Measurements from ENCODE around the gene GNAS-AS1.

Gene GNAS-AS1

GRCh38 chr20:58886546-58886945, 35.8 kb upstream of the GNAS-AS1 start:
- TF ChIP-seq CTCF (conservative IDR thresholded peaks at IDR 0.05; ENCODE audit: control insufficient read depth, insufficient read depth, low read depth, low read length), result no peak
- H3K4me3 ChIP-seq (ENCODE audit: control insufficient read depth, low read depth, low read length), result no peak overlapping the region
- no peak for DNase-seq (ENCODE audit: low read depth)

DNA sequence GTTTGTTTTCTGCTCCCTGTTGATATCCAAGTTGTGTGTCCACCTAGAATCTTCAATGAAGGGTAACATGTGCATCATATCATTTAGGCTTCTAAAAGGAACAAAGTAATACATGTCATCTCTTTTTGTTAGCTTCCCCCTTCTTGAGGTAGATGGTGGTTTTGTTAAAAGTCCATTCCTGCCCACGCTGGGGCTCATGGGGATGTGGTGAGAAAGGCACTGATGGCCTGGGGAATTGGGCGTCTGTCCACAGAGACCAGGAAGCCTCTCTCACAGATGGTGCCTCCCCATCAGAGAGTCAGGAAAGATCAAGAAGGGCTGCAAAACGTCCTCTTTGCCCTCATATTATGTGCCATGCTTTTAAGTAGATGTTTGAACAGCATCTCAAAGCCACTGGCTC, 34.3 kb upstream of the GNAS-AS1 start:
- DNase-seq (ENCODE audit: low read depth), result no peak
- H3K4me3 ChIP-seq (ENCODE audit: control insufficient read depth, low read depth, low read length), result no peak overlapping the region
- no peak for TF ChIP-seq CTCF (conservative IDR thresholded peaks at IDR 0.05; ENCODE audit: control insufficient read depth, insufficient read depth, low read depth, low read length)

GRCh38 chr20:58883241-58883691, 32.6 kb upstream of the GNAS-AS1 start:
- no peak for TF ChIP-seq CTCF (conservative IDR thresholded peaks at IDR 0.05; ENCODE audit: control insufficient read depth, insufficient read depth, low read depth, low read length)
- H3K4me3 ChIP-seq (ENCODE audit: control insufficient read depth, low read depth, low read length), result no peak overlapping the region
- DNase-seq (ENCODE audit: low read depth), result no peak

GRCh38 chr20:58882704-58883089, 32.0 kb upstream of the GNAS-AS1 start:
- no peak for TF ChIP-seq CTCF (conservative IDR thresholded peaks at IDR 0.05; ENCODE audit: control insufficient read depth, insufficient read depth, low read depth, low read length)
- no peak overlapping the region for H3K4me3 ChIP-seq (ENCODE audit: control insufficient read depth, low read depth, low read length)
- DNase-seq (ENCODE audit: low read depth), result no peak

DNA sequence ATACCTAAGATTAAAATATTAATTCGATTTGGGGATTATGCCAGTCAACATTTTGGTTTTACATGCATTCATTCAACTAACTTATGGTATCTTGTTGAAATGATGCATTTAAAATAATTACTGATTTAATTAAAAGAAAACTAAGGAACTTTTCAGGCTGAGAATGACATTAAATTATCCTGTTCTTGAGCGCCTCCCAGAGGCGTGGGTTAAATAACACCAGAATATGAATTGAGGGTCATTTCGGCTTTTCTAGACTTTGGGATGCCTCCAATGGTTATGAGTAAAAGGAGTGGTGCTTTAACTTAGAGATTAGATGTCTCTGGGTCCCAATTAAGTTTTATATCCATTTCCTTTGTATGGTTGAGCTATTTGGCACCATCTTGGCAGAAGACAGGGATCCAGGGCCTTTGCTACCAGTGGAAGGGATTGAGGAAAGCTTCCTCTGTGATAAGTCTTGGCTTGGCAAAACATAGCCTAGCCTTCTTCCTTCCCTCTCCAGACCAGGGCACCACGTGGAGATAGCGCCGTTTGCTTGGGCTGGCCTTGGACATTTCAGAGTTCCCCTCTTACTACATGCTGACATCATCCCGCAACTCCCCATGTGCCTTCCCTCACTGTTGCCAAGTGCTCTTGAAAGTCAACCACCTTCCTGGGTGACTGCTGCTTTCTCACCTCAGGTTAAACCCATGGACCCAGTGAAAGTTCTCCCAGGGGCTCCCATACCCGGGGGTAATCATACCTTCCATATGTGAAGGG, 30.5 kb upstream of the GNAS-AS1 start:
- H3K4me3 ChIP-seq (ENCODE audit: control insufficient read depth, low read depth, low read length), result no peak overlapping the region
- TF ChIP-seq CTCF (conservative IDR thresholded peaks at IDR 0.05; ENCODE audit: control insufficient read depth, insufficient read depth, low read depth, low read length), result peak; percentile 21
- no peak for DNase-seq (ENCODE audit: low read depth)

DNA sequence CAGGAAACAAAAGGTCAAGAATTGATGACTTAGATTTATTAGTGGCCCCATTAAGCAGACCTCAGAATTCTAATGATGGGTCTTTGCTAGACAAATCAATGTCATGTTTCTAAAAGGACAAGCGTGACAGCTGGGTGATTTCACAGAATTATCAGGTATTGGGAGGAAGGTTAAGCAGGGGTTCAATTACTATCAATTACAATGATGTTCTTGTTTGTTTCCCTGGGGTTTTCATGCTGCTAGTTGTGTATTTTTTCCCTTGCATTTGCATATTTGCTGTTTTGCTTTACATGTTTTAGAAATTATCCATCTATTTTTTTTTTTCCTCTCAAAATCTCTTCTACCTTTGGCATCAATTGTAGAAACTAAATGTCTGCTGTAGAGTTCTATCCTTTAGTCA, 29.7 kb upstream of the GNAS-AS1 start:
- no peak overlapping the region for H3K4me3 ChIP-seq (ENCODE audit: control insufficient read depth, low read depth, low read length)
- no peak for DNase-seq (ENCODE audit: low read depth)
- no peak for TF ChIP-seq CTCF (conservative IDR thresholded peaks at IDR 0.05; ENCODE audit: control insufficient read depth, insufficient read depth, low read depth, low read length)

Measured in fibroblast of mammary gland (primary cell).